GM19351 (cell line): ENCODE measurements around the gene ANKRD60.

Source experiments
- ATAC-seq: cut with Tn5 transposase; IDR thresholded peaks from one replicate; pipeline ENCODE4 v1.9.1; 2021; ENCODE audit warnings: mild to moderate bottlenecking, moderate library complexity; ENCODE audit not compliant: unreplicated experiment

ANKRD60 gene

DNA sequence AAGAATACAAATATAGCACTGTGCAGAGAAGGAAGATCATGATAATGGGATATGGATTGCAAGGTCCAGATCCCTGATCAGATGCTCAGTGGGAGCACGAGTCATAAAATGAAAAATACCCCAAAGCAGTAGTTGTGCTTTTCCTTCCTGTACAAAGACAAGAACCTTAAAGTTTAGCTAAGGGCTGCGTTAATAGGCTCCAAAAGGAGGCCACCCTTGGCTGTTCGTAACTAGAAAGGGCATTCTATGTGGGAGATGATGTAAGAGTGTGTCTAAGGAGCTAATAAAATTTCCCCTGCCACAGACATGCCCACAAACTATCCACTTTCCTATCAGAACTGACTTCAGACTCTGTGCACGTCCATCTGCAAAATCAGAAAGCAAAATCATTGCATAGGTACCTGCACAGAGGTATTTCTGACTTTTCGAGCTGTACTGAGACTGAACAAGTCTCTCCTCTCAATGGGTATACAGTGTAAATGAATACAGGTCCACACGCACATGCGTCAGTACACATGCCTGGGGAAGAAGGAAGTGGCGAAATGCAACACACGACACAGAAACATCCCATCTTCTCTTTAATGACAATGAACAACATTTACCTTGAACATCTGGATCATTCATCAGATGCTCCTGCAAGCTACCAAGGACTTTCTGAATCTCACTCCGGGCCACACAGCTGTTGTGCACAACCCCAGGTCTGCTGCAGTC is 16.9 kb upstream of the ANKRD60 start:
- ATAC-seq = no peak

DNA sequence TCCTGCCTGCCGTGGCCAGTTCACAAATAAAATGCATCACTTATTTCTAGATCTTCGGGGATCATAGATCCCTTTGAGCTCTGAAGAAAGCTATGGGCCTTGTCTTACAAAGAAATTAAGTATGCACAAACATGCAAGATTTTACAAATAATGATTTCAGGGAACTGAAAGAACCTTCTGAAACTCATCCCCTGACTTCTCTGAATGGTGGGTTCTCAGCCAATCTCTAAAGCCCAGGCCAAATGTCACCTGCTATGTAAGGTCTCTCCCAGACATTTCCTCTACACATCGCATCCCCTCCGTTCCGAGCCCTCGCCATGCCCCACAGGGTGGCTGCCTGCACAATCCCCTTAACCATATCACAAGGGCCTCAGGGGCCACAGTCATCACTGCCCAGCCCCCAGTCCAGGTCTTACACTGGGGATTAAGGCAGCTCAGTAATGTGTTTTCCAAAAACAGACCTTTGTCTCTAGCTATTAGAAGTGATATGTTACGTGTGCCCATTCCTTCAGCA is 16.1 kb upstream of the ANKRD60 start:
- ATAC-seq = no peak

GRCh38 chr20:58243653-58244410 is 15.4 kb upstream of the ANKRD60 start:
- ATAC-seq = no peak

DNA sequence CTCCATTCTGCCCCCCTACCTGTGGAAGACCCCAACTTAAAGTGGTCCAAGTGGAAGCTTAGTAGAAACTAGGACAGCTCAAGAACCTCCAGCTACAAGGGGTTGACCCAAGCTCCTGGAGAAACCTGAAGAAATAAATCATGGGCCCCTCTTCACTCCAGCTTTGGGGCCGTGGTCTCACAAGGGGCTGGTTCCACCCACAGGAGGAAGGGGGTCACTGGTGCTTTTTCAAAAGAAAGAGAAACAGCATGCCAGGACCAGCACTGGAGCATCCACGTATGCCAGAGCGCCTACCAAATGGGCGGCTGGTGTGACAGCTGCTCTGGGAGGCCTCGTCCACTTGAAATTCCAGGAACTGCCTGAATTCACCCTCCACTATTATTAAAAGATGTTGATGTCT is 14.4 kb upstream of the ANKRD60 start:
- no peak for ATAC-seq

- no peak for ATAC-seq
Observed at GRCh38 chr20:58241766-58242465, 13.5 kb upstream of the ANKRD60 start.

DNA sequence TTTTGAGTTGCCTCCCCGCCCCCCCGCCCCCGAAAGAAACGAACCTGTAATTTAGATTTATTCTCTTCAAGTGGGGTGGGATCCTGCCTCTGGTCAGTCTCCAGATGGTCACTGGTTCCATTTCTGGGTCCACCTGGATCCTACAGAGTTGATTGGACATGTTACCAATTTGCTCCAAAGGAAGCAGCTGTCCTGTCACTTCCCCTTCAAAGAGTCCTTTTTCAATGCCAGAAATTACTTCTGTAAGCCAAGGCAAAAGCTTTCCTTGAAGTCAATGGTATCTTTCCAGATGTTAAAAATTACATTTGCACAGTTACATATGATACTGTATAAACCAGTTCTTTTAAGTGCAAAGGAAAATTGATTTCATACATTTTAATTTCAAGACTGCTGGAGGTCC is 12.0 kb upstream of the ANKRD60 start:
- ATAC-seq = no peak

DNA sequence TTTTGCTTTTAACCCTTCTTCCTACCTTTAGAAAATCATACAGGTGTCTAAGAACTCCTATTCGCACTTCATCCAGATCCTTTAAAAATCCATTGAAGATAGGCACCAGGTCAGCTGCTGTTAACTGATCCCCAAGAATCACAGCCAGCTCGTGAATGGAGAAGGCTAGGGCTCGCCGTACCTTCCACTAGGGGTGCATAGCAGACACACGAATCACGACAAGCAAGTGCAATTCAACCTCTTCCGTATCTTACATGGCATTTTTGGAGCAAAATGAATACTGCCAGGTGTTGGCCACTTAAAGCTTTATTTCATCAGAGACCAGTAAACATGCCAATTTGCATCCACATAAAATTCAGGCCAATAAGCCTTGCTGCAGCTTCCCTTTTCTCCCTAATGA is 10.8 kb upstream of the ANKRD60 start:
- no peak for ATAC-seq

GRCh38 chr20:58238490-58238889 is 10.0 kb upstream of the ANKRD60 start:
- no peak for ATAC-seq

GRCh38 chr20:58237318-58238132 is 9.1 kb upstream of the ANKRD60 start:
- ATAC-seq = no peak

GRCh38 chr20:58236612-58237317 is 8.3 kb upstream of the ANKRD60 start:
- ATAC-seq = peak; percentile 74

DNA sequence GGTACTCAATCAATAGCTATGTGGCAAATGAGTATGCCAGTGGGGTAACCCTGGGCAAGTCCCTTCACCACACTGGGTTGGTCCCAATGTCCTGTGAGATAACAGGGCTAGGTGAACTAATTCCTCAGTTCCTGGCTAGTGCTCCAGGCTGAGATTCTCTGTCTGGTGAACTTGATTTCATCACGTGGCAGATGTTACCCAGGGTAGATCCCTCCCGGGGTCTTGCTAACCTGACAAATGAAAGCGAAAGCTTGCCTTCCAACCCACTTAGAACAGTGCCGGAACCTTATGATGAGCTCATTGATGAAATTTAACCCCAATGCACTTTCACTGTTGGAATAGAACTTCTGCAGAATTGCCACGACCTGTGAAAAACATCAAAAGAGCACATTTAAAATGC is 6.6 kb upstream of the ANKRD60 start:
- no peak for ATAC-seq

DNA sequence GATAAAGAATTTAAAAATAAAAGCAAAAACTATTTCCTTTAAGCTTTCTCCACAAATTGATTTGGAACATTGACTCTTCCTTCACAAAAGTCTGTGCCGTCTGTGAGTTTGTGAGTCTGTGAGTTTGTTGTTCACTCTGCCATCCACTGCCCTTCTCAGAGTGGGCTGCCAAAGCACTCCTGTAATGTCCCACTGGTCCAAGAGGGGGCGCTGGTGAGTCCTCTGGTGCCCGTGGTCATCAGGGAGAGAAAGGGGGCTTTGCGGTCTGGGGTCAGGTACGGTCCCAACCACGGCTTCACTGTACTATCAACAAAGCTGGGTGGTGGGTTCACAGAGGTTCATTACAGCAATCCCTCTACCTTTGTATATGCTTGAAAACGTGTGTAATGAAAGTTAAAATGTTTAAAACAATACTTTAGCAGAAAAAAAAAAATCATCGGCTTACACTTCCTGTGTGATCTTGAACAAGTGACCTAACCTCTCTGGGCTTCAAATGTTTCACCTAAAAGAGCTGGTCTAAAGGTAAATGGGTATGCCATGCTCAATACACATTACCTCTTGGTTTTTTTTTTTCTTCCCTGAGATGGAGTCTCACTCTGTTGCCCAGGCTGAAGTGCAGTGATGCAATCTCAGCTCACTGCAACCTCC is 5.6 kb upstream of the ANKRD60 start:
- no peak for ATAC-seq

- ATAC-seq = no peak
Observed at GRCh38 chr20:58233393-58233792, 4.9 kb upstream of the ANKRD60 start.

GRCh38 chr20:58231683-58232082 is 3.2 kb upstream of the ANKRD60 start:
- no peak for ATAC-seq

GRCh38 chr20:58229198-58229798 is 845 bp upstream of the ANKRD60 start:
- ATAC-seq = no peak

DNA sequence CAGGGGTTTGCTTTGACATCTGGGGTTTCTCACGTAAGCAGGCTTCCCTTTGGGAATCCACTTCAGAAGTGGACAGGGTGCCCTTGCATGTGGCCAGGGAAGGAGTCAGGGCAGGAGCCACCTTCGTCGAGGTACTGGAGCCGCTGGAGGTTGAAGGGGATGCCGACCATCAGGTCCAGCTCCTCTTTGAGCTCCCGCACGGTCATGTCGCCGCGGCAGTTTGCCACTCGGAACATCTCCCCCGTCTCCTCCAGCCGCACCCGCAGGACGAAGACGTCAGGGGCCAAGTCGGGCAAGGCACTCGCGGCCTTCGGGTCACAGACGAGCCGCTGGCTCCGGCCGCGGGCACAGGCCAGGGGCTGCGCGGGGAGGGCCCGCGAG is 360 bp downstream of the ANKRD60 start:
- no peak for ATAC-seq

DNA sequence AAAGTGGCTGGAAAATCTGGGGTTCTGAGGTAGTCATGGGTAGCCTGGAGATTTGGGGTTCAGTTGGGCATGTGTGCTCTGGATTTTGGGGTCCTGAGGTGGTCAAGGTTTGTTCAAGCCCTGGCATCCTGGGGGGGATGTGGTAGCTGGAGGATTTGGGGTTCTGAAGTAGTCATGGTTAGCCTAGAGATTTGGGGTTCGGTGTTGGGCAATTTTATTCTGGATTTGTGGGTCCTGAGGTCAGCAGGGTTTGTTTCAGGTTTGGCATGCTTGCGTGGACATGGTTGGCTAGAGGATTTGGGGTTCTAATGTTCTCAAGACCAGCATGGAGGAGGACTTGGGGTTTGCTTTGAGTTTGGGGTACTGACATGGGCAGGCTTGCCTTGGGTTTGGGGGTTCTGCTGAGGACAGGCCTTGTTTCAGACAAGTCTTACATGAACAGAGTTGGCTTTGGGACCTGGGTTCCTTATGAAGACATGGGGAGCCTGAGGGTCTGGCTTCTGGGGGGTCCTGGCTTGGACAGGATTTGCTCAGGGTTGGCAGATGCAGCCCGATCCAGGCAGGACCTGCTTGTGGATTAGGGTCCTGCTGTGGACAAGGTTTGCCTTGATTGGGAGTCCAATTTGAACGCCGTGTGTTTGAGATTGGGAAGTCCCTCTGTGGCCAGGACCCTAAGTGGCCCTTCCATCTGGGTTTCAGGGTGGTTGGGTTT is 906 bp downstream of the ANKRD60 start:
- no peak for ATAC-seq

DNA sequence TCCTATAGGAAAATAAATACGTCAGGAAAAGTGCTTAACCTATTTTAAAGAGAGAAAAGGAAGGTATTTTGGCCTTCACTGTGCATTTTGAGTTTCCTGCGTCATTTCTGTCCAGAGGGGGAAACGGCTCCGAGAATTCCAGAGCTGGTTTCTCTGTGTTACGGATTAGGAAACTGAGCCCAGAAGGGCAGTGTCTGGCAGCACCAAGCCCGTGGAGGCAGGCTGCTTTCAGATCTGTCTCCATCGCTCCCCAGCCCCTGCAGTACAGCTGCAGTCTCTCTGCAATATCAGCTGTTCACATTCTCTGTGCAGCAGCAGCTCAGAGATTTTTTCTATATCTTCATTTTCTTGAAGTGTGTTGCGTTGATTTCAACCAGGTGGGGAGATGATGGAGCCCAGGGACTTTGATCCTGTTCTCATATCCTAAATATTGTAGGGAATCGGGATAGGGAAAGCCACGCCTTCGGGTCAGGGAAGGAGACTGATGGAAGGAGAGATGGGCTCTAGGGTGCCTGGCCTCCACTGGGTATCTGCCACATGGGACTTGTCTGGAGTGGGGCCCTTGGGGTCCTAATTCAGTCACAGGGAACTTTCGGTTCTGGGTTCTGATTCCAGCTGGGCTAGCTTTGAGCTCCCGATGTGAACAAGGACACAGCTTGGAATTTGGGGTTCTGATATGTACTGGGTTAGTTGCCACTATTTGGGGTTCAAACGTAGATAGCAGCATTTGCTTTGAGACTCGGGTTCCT is 2.8 kb downstream of the ANKRD60 start:
- ATAC-seq = no peak
